GM19193 (cell line): ENCODE measurements around the gene ANGPTL2.

ENCODE experiments used
- POLR2A ChIP-seq: IDR thresholded peaks from 4 replicates; pipeline ENCODE4 v1.6.1; 2011; ENCODE audit not compliant: insufficient read depth, insufficient read length; ENCODE audit errors: extremely low read depth

ANGPTL2 gene

GRCh38 chr9:127122176-127123063, at the start of gene ANGPTL2:
Gene ANGPTL2 (minus strand): TSS chr9:127122635. CDS start chr9:127108731, 13,904 bp downstream.
- no peak for TF ChIP-seq POLR2A

- TF ChIP-seq POLR2A, result no peak
Measured at GRCh38 chr9:127170652-127171051, 48.2 kb upstream of the ANGPTL2 start.

- no peak for TF ChIP-seq POLR2A
Measured at GRCh38 chr9:127170103-127170502, 47.7 kb upstream of the ANGPTL2 start.

- no peak for TF ChIP-seq POLR2A
Measured at GRCh38 chr9:127169575-127169883, 47.1 kb upstream of the ANGPTL2 start.

GRCh38 chr9:127168756-127169574, 46.5 kb upstream of the ANGPTL2 start:
- TF ChIP-seq POLR2A, result no peak

GRCh38 chr9:127167560-127168326, 45.3 kb upstream of the ANGPTL2 start:
- no peak for TF ChIP-seq POLR2A

- TF ChIP-seq POLR2A, result peak; percentile 42
Measured at GRCh38 chr9:127166651-127167524, 44.5 kb upstream of the ANGPTL2 start.

GRCh38 chr9:127166111-127166510, 43.7 kb upstream of the ANGPTL2 start:
- TF ChIP-seq POLR2A, result no peak

GRCh38 chr9:127165116-127165515, 42.7 kb upstream of the ANGPTL2 start:
- TF ChIP-seq POLR2A, result no peak

- no peak for TF ChIP-seq POLR2A
Measured at GRCh38 chr9:127163409-127163808, 41.0 kb upstream of the ANGPTL2 start.

GRCh38 chr9:127162864-127163365, 40.5 kb upstream of the ANGPTL2 start:
- no peak for TF ChIP-seq POLR2A

- TF ChIP-seq POLR2A, result no peak
Measured at GRCh38 chr9:127162046-127162863, 39.8 kb upstream of the ANGPTL2 start.

- TF ChIP-seq POLR2A, result no peak
Measured at GRCh38 chr9:127161081-127161624, 38.7 kb upstream of the ANGPTL2 start.
